OCI-M2 (cell line): ENCODE data around the gene SNRPA.
"Not testable (repeated sequence)": the region's sequence is repeated elsewhere in the genome, so short reads cannot be mapped to it uniquely, and the experiment has no call there.

ENCODE experiments used
- DNase-seq: peaks from one replicate; lab custom pipeline; 2025; ENCODE audit not compliant: unreplicated experiment; lab: John Stamatoyannopoulos, UW

SNRPA gene

GRCh38 chr19:40800339-40800996, 49.5 kb downstream of the SNRPA start:
- DNase-seq: no peak

- DNase-seq: no peak
Measured at GRCh38 chr19:40800997-40801377, 50.0 kb downstream of the SNRPA start.

- no peak for DNase-seq
Measured at GRCh38 chr19:40801426-40802299, 50.7 kb downstream of the SNRPA start.

GRCh38 chr19:40802300-40803169, 51.5 kb downstream of the SNRPA start:
- no peak for DNase-seq

DNA sequence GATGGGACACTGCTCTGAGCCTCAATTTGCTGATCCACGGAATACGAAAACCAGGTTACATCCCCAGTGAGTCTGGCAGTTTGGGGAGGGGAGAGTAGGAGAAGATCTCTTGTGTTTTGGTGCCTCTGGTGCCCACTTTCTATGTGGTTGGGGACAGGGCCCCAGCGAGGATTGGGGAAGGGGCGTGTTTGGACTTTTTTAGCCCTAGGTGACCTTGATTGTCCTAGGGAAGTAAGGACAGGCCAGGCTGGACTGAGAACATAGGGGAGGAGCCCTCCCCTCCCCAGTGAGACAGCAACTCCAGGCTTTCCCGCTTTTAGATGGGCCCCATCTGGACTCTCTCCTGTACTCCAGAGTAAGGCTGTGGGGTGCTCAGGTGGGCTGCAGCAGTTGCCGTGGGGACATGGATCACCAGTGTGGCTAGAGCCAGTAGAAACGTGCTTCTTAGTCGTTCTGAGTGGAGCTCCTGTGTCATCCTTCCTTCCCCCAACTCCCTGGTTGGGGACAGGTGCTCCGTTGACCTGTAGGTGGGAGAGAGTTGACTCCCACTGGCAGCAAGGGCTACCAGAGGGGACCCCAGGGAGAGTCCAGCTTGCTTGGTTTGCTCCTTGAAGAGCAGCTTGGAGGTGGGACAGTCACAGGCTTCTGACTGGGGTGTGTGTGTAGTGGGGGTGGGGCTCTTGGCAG, 52.3 kb downstream of the SNRPA start:
- DNase-seq: no peak

DNA sequence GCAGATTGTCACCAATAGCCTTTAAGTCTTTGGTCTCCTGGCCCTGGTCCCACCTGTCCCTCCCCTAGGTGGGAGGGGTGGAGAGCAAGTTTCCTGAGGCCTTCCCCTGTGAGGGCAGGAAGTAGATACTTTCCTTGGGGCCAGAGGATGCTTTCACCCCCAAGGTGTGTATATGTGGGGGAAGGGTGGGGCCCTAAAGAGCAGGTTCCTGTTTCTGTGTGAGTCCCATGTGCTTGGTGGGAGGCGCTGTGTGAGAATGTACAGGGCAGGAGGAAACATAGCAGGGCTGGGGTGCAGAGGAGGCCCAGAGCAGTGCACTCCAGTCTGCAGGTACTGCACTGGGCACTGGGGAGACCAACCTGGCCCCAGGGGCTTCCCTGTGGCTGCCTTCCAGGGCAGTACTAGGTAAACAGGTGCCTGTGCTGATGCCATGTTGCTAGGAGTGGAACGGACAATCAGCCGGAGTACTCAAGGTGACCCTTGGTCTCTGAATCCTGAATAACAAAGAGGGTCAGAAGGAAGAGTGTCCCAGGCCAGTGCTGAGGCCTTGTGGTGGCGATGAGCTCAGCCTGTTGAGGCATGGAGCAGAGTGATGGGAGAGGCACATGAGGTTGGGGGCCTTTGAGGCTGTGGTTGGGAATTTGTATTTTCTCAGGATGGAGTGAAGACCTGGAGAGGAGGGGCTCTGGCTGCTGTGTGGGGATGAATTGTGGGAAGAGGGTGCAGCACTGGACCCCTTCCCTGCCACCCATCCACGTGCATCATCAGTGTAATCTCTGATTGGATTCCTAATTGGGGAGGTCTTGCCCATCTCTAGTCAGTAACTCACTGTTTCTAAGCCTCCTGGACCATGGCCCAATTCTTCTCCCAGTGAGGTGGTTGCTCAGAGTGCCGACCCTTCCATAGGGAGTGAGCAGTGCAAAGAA, 53.1 kb downstream of the SNRPA start:
- DNase-seq: no peak

GRCh38 chr19:40804783-40805242, 53.8 kb downstream of the SNRPA start:
- DNase-seq: no peak

GRCh38 chr19:40805258-40805868, 54.4 kb downstream of the SNRPA start:
- no peak for DNase-seq

DNA sequence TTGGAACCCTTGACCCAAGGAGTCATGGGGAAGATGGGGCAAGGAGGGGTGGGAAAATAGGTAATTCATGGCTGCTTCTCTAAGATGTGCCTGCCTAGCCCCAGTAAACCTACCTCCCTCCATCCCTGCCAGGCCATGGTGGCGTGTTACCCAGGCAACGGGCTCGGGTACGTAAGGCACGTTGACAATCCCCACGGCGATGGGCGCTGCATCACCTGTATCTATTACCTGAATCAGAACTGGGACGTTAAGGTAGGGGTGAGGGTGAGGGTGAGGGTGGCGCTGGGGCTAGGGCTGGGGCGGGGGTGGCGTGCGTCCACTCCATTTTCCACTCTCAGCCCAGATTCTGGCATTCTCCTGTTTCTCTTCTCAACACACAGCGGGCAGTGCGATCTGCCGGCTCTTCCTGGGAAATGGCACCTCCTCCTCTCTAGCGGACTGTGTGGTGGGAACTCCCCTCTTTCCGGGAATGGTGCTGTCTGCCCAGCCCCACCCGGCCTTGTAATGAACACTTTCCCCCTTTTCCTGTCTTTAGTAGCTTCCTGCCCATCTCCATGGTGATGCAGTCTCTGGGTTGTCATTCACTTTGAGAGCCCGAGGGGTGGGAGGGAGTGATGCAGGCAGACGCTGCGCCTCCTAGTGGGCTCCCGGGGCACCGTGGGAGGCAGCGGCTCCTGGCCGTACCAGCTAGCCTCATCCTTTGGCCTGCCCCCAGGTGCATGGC, 55.6 kb downstream of the SNRPA start:
- DNase-seq: no peak

DNA sequence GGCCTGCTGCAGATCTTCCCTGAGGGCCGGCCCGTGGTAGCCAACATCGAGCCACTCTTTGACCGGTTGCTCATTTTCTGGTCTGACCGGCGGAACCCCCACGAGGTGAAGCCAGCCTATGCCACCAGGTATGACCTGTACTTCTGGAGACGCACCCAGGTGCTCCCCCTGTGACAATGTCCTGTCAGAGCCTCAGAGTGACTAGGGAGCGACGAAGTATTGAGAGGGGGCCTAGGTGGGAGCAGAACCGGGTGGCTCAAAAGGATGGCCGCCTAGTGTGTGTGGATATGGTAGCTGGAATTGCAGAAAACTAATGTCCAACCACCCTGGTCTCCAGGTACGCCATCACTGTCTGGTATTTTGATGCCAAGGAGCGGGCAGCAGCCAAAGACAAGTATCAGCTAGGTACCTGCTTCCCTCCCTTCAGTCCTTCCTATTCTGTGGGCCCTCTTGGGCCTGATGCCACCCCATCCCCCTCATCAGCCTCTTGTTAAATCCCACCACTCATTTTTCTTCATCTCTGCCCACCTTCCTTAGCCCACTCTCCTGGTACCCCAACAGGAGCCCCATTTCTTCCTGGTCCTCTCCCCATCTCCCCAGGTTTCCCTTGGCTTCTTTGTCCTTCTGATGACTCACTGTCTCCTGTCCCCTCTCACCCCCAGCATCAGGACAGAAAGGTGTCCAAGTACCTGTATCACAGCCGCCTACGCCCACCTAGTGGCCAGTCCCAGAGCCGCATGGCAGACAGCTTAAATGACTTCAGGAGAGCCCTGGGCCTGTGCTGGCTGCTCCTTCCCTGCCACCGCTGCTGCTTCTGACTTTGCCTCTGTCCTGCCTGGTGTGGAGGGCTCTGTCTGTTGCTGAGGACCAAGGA, 56.4 kb downstream of the SNRPA start:
- no peak for DNase-seq

DNA sequence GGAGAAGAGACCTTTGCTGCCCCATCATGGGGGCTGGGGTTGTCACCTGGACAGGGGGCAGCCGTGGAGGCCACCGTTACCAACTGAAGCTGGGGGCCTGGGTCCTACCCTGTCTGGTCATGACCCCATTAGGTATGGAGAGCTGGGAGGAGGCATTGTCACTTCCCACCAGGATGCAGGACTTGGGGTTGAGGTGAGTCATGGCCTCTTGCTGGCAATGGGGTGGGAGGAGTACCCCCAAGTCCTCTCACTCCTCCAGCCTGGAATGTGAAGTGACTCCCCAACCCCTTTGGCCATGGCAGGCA, 57.0 kb downstream of the SNRPA start:
- DNase-seq: no peak

- no peak for DNase-seq
Measured at GRCh38 chr19:40808497-40808896, 57.5 kb downstream of the SNRPA start.

DNA sequence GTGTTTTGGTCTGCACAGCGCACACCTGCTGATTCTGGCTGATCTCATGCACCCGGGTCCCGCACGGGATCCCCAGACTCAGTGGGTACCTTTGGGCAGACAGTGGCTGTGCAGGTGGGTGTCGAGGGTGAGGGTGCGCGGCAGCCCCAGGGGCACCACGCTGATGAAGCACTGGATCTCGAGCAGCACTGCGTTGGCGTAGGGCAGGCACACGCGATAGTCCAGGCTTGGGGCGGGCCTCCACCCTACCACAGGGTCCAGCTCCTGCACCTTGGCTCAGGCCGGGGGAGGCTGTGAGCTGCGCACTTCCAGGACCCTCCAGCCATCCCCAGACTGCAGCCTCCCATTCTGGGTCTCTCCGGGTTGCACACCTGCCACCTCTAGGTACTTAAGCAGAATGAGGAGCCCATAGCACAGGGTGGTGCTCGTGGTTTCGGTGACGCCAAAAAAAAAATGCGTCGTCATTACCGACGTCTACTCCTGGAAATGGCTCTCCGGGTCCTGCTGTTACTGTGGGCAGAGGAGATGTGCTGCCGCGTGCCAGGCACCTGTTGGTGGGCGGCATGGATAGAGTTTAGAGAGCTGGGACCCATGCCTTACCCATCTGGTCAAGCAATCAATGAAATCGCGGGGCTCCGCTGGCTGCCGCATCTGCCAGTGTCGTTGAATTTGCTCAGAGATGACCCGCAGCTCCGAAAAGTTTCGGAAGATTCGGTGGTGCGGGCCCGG, 58.5 kb downstream of the SNRPA start:
- no peak for DNase-seq

DNA sequence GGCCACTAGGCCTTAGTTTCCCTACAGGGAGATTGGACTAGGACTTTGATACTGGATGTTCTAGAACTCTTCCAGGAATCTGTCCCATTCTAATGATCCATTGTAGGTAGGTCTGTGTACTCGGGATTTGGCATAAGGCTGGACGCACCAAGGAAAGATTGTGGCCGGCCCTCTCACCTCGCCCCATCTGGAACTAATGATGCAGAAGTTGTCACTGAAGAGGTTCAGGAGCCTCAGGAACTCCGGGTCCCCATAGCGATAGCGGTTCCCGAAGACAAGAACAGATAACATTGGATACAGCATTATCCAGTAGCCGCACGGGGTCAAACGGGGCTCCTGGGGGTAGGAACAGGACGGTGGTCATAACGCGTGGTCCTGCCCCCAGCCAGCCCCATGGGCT, 59.2 kb downstream of the SNRPA start:
- DNase-seq: no peak

GRCh38 chr19:40810649-40811408, 59.8 kb downstream of the SNRPA start:
- not testable (repeated sequence) for DNase-seq

DNA sequence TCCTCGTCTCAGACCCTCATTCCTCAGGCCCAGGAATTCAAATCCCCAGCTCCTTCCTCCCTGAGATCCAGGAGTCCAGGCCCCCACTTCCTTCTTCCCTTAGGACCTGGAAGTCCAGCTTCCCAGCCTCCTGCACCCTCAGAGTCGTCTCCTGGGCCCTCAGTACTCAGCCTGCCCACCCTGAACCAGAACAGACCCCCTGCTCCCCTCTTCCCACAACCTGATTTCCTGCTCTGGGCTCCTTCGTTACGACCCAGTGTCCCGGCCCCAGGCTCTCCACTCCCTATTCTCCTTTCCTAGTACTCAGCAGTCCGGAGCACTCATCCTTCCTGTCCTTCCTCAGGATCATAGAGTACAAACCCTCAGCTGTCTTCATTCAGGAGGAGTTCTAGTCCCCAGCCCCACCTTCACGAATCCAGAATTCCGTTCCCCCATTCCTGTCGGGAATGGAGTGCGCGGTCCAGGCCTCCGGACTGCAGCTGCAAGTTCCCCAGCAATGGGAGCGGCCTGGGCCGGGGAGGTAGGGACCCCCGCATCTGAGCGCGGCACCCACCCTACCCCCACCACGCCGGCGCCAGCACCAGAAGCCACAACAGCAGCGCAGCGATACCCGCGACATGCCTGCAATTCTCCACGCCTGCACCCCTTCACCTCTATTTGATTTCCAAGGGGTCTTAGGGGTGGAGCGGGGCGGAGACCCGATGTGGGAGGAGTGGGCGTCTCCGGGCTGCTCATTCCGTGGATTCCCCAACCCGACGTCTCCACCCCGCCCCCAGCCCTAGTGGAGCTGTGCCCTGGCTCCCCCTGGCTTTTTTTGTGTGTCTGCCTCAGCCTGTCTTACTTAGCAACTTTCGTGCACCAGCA, 60.7 kb downstream of the SNRPA start:
- DNase-seq: no peak
